Keratinocyte (primary cell): ENCODE results near the gene ZNF716. TPM values are rescaled to one million over a fixed set of nuclear protein-coding genes. Genes with fewer than 3 reads are reported as not detected.

ENCODE experiments used
- DNase-seq: peaks from one replicate; pipeline ENCODE4 v3.0.0-alpha.2; 2011; ENCODE audit warnings: low read depth, missing footprints, low spot score
- FAIRE-seq: peaks from 2 replicates; lab custom pipeline; 2011; peaks lifted over from hg19 to GRCh38; lab: Jason Lieb, UNC
- H2AFZ ChIP-seq: 2 replicates; pipeline ENCODE4 v1.6.0; 2012; ENCODE audit warnings: low read length, control low read depth, inconsistent platforms; ENCODE audit not compliant: control insufficient read depth
- H3K27ac ChIP-seq: 2 replicates; pipeline ENCODE4 v1.5.1; 2011; ENCODE audit warnings: low read length; ENCODE audit not compliant: control insufficient read depth, insufficient read depth
- H3K27me3 ChIP-seq: 3 replicates; pipeline ENCODE4 v1.6.0; 2011; ENCODE audit warnings: low read length; ENCODE audit not compliant: control insufficient read depth, insufficient read depth; ENCODE audit errors: extremely low read depth
- H3K36me3 ChIP-seq, 2 experiments: 2 replicates in 1 of 2; 3 replicates in 1 of 2; pipeline ENCODE4 v1.5.1; 2011; ENCODE audit warnings: low read length in 2 of 2, mild to moderate bottlenecking in 1 of 2; ENCODE audit not compliant: control insufficient read depth in 2 of 2, insufficient read depth in 2 of 2; ENCODE audit errors: extremely low read depth in 1 of 2
- H3K4me1 ChIP-seq: 3 replicates; pipeline ENCODE4 v1.5.1; 2011; ENCODE audit warnings: low read length; ENCODE audit not compliant: control insufficient read depth, insufficient read depth; ENCODE audit errors: extremely low read depth
- H3K4me2 ChIP-seq: 3 replicates; pipeline ENCODE4 v1.6.0; 2011; ENCODE audit warnings: low read depth, low read length; ENCODE audit not compliant: control insufficient read depth, insufficient read depth; ENCODE audit errors: extremely low read depth
- H3K4me3 ChIP-seq, 3 experiments: fragments of 200-600 bp in 1 of 3; sonication (generic) in 1 of 3; 2 replicates in 2 of 3; 3 replicates in 1 of 3; pipeline ENCODE4 v1.5.1; 2011 to 2016; ENCODE audit warnings: low read length in 3 of 3, mild to moderate bottlenecking in 3 of 3, control low read depth in 2 of 3, inconsistent platforms in 1 of 3, low read depth in 1 of 3, mixed read lengths in 1 of 3, mixed run types in 1 of 3, moderate library complexity in 1 of 3; ENCODE audit not compliant: control insufficient read depth in 2 of 3, insufficient read depth in 2 of 3; ENCODE audit errors: extremely low read depth in 1 of 3
- H3K79me2 ChIP-seq: 2 replicates; pipeline ENCODE4 v1.6.0; 2012; ENCODE audit warnings: low read length; ENCODE audit not compliant: control insufficient read depth, insufficient read depth
- H3K9ac ChIP-seq: 3 replicates; pipeline ENCODE4 v1.6.0; 2011; ENCODE audit warnings: low read length; ENCODE audit not compliant: control insufficient read depth, insufficient read depth; ENCODE audit errors: extremely low read depth
- H3K9me1 ChIP-seq: 3 replicates; pipeline ENCODE4 v1.6.0; 2011; ENCODE audit warnings: low read length; ENCODE audit not compliant: control insufficient read depth, insufficient read depth; ENCODE audit errors: extremely low read depth
- H3K9me3 ChIP-seq: 2 replicates; pipeline ENCODE4 v1.5.1; 2012; ENCODE audit warnings: low read depth, low read length; ENCODE audit not compliant: control insufficient read depth
- H4K20me1 ChIP-seq: 3 replicates; pipeline ENCODE4 v1.6.0; 2011; ENCODE audit warnings: low read length; ENCODE audit not compliant: control insufficient read depth, insufficient read depth; ENCODE audit errors: extremely low read depth
- EZH2 ChIP-seq: IDR thresholded peaks from one replicate; pipeline ENCODE4 v1.6.1; 2012; ENCODE audit warnings: inconsistent platforms, mild to moderate bottlenecking, low read length, moderate library complexity
- dilution Hi-C: fragments of 300-500 bp; cut with MboI; formaldehyde crosslinking; loops from one replicate; pipeline ENCODE4 v1.7.0; 2020; ENCODE audit warnings: low sequenced_read_pairs; ENCODE audit not compliant: extremely low pct_ligation_motif_present
- polyA plus RNA-seq, 5 experiments: library from polyadenylated mRNA; depleted of rRNA in 3 of 5; stranded (reverse) in 3 of 5; stranded (forward) in 1 of 5; unstranded in 1 of 5; fragments of >200 nt; gene quantifications; 1 replicate in 1 of 5; 2 replicates in 3 of 5; 3 replicates in 1 of 5; pipeline versions ENCODE4 v1.2.1 to v1.2.3, GENCODE V29; 2011 to 2012; ENCODE audit warnings: missing spikeins in 2 of 5, low read depth in 1 of 5, low replicate concordance in 1 of 5
- TF ChIP-seq, protein P1 (sequence below), 3 experiments: IDR thresholded peaks in 1 of 3; conservative IDR thresholded peaks in 1 of 3; optimal IDR thresholded peaks in 1 of 3; 2 replicates in 2 of 3; 3 replicates in 1 of 3; pipeline versions ENCODE3 to v1.5.1; 2011; ENCODE audit warnings: low read length in 3 of 3, mild to moderate bottlenecking in 3 of 3, moderate library complexity in 2 of 3, control low read depth in 1 of 3, inconsistent platforms in 1 of 3; ENCODE audit not compliant: insufficient read depth in 2 of 3; ENCODE audit errors: extremely low read depth in 1 of 3

ZNF716 gene
- polyA plus RNA-seq, 1 donor (not counting 4 experiments of a cell fraction or from before 2014, with no cell fraction given) = not detected

DNA sequence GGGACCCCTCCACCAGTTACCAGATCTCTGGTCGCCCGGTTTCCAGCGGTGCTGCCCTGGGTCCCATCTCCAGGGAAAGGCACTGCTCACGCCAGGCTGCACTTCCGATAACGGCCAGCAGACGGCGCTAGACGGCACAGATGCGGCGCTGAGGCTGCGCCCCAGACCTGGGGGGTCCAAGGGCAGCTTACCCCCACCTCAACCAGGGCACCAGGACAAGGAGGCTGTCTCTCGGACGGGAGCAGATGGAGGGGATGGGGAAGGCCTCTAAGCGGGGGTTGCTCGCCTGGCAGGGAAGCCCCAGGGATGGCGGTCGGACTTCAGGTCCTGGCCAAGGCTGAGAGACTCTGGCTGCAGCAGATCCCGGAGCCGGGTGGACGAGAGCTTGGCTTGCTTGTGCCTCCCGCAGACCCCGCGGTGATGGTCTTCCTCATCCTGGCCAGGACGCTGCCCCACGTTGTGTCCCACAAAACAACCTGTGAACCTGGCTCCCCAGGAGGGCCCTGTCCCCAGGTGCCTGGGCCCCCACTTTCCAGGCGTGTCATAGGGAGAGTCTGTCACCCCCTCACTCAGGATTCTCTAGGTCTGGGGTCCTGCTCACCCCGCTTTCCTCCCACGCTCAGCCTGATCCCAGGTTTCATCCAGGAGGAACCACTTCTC lies 23.9 kb upstream of the ZNF716 start:
- TF ChIP-seq, protein P1, sequence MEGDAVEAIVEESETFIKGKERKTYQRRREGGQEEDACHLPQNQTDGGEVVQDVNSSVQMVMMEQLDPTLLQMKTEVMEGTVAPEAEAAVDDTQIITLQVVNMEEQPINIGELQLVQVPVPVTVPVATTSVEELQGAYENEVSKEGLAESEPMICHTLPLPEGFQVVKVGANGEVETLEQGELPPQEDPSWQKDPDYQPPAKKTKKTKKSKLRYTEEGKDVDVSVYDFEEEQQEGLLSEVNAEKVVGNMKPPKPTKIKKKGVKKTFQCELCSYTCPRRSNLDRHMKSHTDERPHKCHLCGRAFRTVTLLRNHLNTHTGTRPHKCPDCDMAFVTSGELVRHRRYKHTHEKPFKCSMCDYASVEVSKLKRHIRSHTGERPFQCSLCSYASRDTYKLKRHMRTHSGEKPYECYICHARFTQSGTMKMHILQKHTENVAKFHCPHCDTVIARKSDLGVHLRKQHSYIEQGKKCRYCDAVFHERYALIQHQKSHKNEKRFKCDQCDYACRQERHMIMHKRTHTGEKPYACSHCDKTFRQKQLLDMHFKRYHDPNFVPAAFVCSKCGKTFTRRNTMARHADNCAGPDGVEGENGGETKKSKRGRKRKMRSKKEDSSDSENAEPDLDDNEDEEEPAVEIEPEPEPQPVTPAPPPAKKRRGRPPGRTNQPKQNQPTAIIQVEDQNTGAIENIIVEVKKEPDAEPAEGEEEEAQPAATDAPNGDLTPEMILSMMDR (optimal IDR thresholded peaks at IDR 0.05 in 1 of 3, IDR thresholded peaks at IDR 0.05 in 1 of 3, conservative IDR thresholded peaks at IDR 0.05 in 1 of 3; ENCODE audit: extremely low read depth in 1 of 3, insufficient read depth in 2 of 3, low read length in 3 of 3) = no peak
- no peak for TF ChIP-seq EZH2
- H3K9ac ChIP-seq = no peak overlapping the region
- H3K4me3 ChIP-seq = no peak overlapping the region
- H3K4me1 ChIP-seq = no peaks in the 10 kb centered on the region
- dilution Hi-C loops = no loop called here
- no peaks in the 10 kb centered on the region for H3K9me1 ChIP-seq
- peaks cover 6% of the 10 kb centered on the region for H3K9me3 ChIP-seq
- no peak overlapping the region for H3K4me2 ChIP-seq
- H4K20me1 ChIP-seq = no peaks in the 10 kb centered on the region
- FAIRE-seq (no peak), DNase-seq (no peak)
- no peaks in the 10 kb centered on the region for H3K79me2 ChIP-seq
- H3K36me3 ChIP-seq = no peaks in the 10 kb centered on the region
- H3K27ac ChIP-seq = no peak overlapping the region
- H3K27me3 ChIP-seq = no peaks in the 10 kb centered on the region
- H2AFZ ChIP-seq = no peak overlapping the region

DNA sequence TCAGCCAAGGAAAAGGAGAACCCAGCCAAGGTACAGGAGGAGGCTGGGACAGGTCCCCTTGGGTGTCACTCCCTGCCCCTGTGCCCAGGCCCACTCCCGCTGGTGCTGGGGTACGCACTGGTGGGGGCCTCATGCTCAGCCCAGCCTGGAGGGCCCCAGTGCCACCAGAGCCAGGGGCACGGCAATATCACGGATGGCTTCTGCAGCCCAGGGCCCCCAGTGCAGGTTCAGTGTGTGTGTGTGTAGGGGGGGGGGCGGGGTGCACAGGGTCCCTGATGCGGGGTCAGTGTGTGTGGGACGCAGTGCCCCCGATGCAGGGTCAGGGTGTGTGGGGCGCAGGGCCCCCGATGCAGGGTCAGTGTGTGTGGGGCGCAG lies 23.4 kb upstream of the ZNF716 start:
- H3K4me3 ChIP-seq = no peak overlapping the region
- no peak overlapping the region for H3K27ac ChIP-seq
- H3K27me3 ChIP-seq = no peaks in the 10 kb centered on the region
- H3K9ac ChIP-seq = no peak overlapping the region
- dilution Hi-C loops = no loop called here
- DNase-seq (no peak), FAIRE-seq (no peak)
- H4K20me1 ChIP-seq = no peaks in the 10 kb centered on the region
- no peak overlapping the region for H3K4me2 ChIP-seq
- no peaks in the 10 kb centered on the region for H3K79me2 ChIP-seq
- no peak overlapping the region for H2AFZ ChIP-seq
- H3K36me3 ChIP-seq = no peaks in the 10 kb centered on the region
- TF ChIP-seq, protein P1 (optimal IDR thresholded peaks at IDR 0.05 in 1 of 3, IDR thresholded peaks at IDR 0.05 in 1 of 3, conservative IDR thresholded peaks at IDR 0.05 in 1 of 3; ENCODE audit: extremely low read depth in 1 of 3, insufficient read depth in 2 of 3, low read length in 3 of 3) = no peak
- TF ChIP-seq EZH2 = no peak
- H3K9me3 ChIP-seq = peaks cover 6% of the 10 kb centered on the region
- no peaks in the 10 kb centered on the region for H3K9me1 ChIP-seq
- no peaks in the 10 kb centered on the region for H3K4me1 ChIP-seq
